ENCODE data around the gene PITX1. TPM values are rescaled to one million over a fixed set of nuclear protein-coding genes. Genes with fewer than 3 reads are reported as not detected.

PITX1 gene
- total and polyA plus RNA-seq, 2 donors (not counting 1 experiment from before 2014, with no cell fraction given): 0.13 TPM; not detected in 1

DNA sequence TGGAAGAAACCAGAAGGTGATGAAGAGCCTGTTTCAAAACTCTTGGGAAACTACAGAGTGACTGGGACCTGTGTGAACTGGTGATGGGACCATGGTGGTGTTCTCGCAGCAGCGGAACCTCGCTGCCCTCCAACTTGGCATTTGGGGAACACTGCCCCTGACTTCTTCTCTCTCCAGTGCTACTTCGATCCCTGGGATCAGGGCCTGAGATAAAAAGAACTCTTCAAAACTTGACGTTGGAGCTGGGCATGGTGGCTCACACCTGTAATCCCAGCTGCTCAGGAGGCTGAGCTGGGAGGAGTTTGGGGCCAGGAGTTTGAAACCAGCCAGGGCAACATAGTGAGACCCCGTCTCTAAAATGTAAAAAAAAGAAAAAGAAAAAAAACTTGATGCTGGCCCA, 18.1 kb downstream of the PITX1 start:
- TF ChIP-seq, protein P1, sequence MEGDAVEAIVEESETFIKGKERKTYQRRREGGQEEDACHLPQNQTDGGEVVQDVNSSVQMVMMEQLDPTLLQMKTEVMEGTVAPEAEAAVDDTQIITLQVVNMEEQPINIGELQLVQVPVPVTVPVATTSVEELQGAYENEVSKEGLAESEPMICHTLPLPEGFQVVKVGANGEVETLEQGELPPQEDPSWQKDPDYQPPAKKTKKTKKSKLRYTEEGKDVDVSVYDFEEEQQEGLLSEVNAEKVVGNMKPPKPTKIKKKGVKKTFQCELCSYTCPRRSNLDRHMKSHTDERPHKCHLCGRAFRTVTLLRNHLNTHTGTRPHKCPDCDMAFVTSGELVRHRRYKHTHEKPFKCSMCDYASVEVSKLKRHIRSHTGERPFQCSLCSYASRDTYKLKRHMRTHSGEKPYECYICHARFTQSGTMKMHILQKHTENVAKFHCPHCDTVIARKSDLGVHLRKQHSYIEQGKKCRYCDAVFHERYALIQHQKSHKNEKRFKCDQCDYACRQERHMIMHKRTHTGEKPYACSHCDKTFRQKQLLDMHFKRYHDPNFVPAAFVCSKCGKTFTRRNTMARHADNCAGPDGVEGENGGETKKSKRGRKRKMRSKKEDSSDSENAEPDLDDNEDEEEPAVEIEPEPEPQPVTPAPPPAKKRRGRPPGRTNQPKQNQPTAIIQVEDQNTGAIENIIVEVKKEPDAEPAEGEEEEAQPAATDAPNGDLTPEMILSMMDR (IDR thresholded peaks at IDR 0.05): no peak
- TF ChIP-seq EZH2 (IDR thresholded peaks at IDR 0.05; ENCODE audit: borderline replicate concordance, insufficient read depth, low read depth, low read length, poor library complexity, severe bottlenecking): no peak
- Histone ChIP-seq H4K20me1 (ENCODE audit: control insufficient read depth, insufficient read depth, low read length, poor library complexity, severe bottlenecking) (no peaks in the 10 kb centered on the region), H3K9ac (ENCODE audit: low read length) (no peak overlapping the region), H3K36me3 (replicated peaks in 1 of 2; ENCODE audit: control extremely low read depth in 1 of 2, control insufficient read depth in 1 of 2, extremely low read depth in 1 of 2, insufficient read depth in 2 of 2, low read length in 1 of 2) (no peaks in the 10 kb centered on the region), H2AFZ (ENCODE audit: insufficient read depth, low read depth, low read length, poor library complexity, severe bottlenecking) (no peak overlapping the region), H3K4me1 (ENCODE audit: control insufficient read depth in 2 of 2, insufficient read depth in 2 of 2, low read length in 2 of 2) (no peaks in the 10 kb centered on the region), H3K4me2 (replicated peaks; ENCODE audit: low read depth, low read length, poor library complexity, severe bottlenecking) (no peak overlapping the region), H3K79me2 (ENCODE audit: control insufficient read depth, insufficient read depth, low read length) (no peaks in the 10 kb centered on the region), H3K27me3 (replicated peaks in 1 of 4; ENCODE audit: control extremely low read depth in 1 of 4, control insufficient read depth in 3 of 4, insufficient read depth in 4 of 4, low read length in 3 of 4) (peaks cover 0 to 12% (median 0%) of the 10 kb centered on the region in 4 experiments), H3K4me3 (ENCODE audit: control extremely low read depth in 1 of 5, extremely low read depth in 1 of 5, insufficient read depth in 1 of 5, low read depth in 2 of 5, low read length in 4 of 5) (no peak overlapping the region), H3K9me3 (ENCODE audit: control extremely low read depth in 1 of 3, control insufficient read depth in 2 of 3, insufficient read depth in 1 of 3, low read length in 2 of 3) (no peaks in the 10 kb centered on the region), H3K27ac (ENCODE audit: low read length in 2 of 2) (no peak overlapping the region)
- no peak for ATAC-seq (ENCODE audit: low read depth)
- H3K9me3 Mint-ChIP-seq (ENCODE audit: insufficient read depth): no peaks in the 10 kb centered on the region
- H3K4me3 Mint-ChIP-seq: no peak overlapping the region
- 86% methylated on average over 4 of the region's 6 CpGs for WGBS (ENCODE audit: insufficient coverage)
- peaks cover 20% of the 10 kb centered on the region for H3K27me3 Mint-ChIP-seq
- H3K27ac Mint-ChIP-seq: no peak overlapping the region
- CTCF ChIA-PET: no interaction called here
- no peaks in the 10 kb centered on the region for H3K4me1 Mint-ChIP-seq
- POLR2A ChIA-PET: no interaction called here
- intact Hi-C loops (cut with micrococcal nuclease): no loop called here
- DNase-seq: no peak

DNA sequence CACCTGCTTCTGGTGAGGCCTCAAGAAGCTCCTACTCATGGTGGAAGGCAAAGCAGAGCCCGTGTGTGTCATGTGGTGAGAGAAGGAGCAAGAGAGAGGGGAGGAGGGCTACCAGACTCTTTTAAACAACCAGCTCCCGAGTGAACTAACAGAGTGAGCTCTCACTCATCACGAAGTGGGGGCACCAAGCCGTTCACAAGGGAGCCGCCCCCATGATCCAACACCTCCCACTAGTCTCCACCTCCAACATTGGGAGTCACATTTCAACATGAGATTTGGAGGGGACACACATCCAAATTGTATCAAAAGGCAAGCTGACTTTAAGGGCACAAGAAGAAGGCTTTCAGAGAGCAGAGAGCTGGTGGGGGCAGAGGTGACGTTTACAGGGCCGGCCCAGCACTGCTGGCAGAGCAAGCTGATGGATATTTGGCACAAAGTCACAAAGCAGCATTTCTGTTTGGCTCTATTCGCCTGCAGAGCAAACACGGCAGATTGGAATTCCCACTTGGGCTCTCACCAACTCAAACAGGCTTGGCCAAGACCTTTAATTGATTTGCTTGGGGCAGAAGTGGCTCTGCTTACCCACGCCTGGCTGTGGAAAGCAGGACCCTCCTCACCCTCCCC, 20.0 kb downstream of the PITX1 start:
- H3K4me1 Mint-ChIP-seq: no peaks in the 10 kb centered on the region
- Histone ChIP-seq H3K4me2 (replicated peaks; ENCODE audit: low read depth, low read length, poor library complexity, severe bottlenecking) (no peak overlapping the region), H3K36me3 (replicated peaks in 1 of 2; ENCODE audit: control extremely low read depth in 1 of 2, control insufficient read depth in 1 of 2, extremely low read depth in 1 of 2, insufficient read depth in 2 of 2, low read length in 1 of 2) (no peaks in the 10 kb centered on the region), H3K27ac (ENCODE audit: low read length in 2 of 2) (no peak overlapping the region), H2AFZ (ENCODE audit: insufficient read depth, low read depth, low read length, poor library complexity, severe bottlenecking) (no peak overlapping the region), H3K4me3 (ENCODE audit: control extremely low read depth in 1 of 5, extremely low read depth in 1 of 5, insufficient read depth in 1 of 5, low read depth in 2 of 5, low read length in 4 of 5) (no peak overlapping the region), H3K4me1 (ENCODE audit: control insufficient read depth in 2 of 2, insufficient read depth in 2 of 2, low read length in 2 of 2) (no peaks in the 10 kb centered on the region), H3K9me3 (ENCODE audit: control extremely low read depth in 1 of 3, control insufficient read depth in 2 of 3, insufficient read depth in 1 of 3, low read length in 2 of 3) (no peaks in the 10 kb centered on the region), H3K9ac (ENCODE audit: low read length) (no peak overlapping the region), H4K20me1 (ENCODE audit: control insufficient read depth, insufficient read depth, low read length, poor library complexity, severe bottlenecking) (no peaks in the 10 kb centered on the region), H3K79me2 (ENCODE audit: control insufficient read depth, insufficient read depth, low read length) (no peaks in the 10 kb centered on the region), H3K27me3 (replicated peaks in 1 of 4; ENCODE audit: control extremely low read depth in 1 of 4, control insufficient read depth in 3 of 4, insufficient read depth in 4 of 4, low read length in 3 of 4) (peaks cover 0 to 4% (median 0%) of the 10 kb centered on the region in 4 experiments)
- no peak overlapping the region for H3K4me3 Mint-ChIP-seq
- CTCF ChIA-PET: no interaction called here
- H3K9me3 Mint-ChIP-seq (ENCODE audit: insufficient read depth): no peaks in the 10 kb centered on the region
- POLR2A ChIA-PET: no interaction called here
- WGBS (ENCODE audit: insufficient coverage): 94% methylated on average over 8 of the region's 10 CpGs
- intact Hi-C loops (cut with micrococcal nuclease): no loop called here
- H3K27ac Mint-ChIP-seq: no peak overlapping the region
- peaks cover 17% of the 10 kb centered on the region for H3K27me3 Mint-ChIP-seq
- no peak for DNase-seq
- no peak for ATAC-seq (ENCODE audit: low read depth)
- no peak for TF ChIP-seq EZH2 (IDR thresholded peaks at IDR 0.05; ENCODE audit: borderline replicate concordance, insufficient read depth, low read depth, low read length, poor library complexity, severe bottlenecking)
- TF ChIP-seq, protein P1 (IDR thresholded peaks at IDR 0.05): no peak
